DMS53 treated with DMSO at 0.1 percent for 48 hours (cell line): ENCODE results near the gene OR51A4.
A peak's percentile ranks its signal among the peaks of the same experiment; 100 is the strongest.
"Not testable (repeated sequence)": the region's sequence is repeated elsewhere in the genome, so short reads cannot be mapped to it uniquely, and the experiment has no call there.

Source experiments
- DNase-seq: peaks from one replicate; lab custom pipeline; 2025; ENCODE audit not compliant: unreplicated experiment; lab: John Stamatoyannopoulos, UW

OR51A4 gene

GRCh38 chr11:4947505-4947904 is at the start of gene OR51A4:
Gene OR51A4 (minus strand): TSS chr11:4947605. CDS start chr11:4947100, 505 bp downstream.
- DNase-seq = no peak

- no peak for DNase-seq
Observed at GRCh38 chr11:4994551-4994950, 47.1 kb upstream of the OR51A4 start, which contains the start of gene OR51L1. Gene OR51L1 (plus strand): TSS chr11:4994851. CDS start chr11:4998983, 4,132 bp downstream.

GRCh38 chr11:4991060-4991459 is 43.7 kb upstream of the OR51A4 start:
- DNase-seq = no peak

GRCh38 chr11:4983841-4984240 is 36.4 kb upstream of the OR51A4 start:
- peak; percentile 76 for DNase-seq

- no peak for DNase-seq
Observed at GRCh38 chr11:4982678-4983077, 35.3 kb upstream of the OR51A4 start.

GRCh38 chr11:4979036-4979435 is 31.6 kb upstream of the OR51A4 start:
- no peak for DNase-seq

- no peak for DNase-seq
Observed at GRCh38 chr11:4975436-4975835, 28.0 kb upstream of the OR51A4 start.

- DNase-seq = no peak
Observed at GRCh38 chr11:4962816-4963215, 15.4 kb upstream of the OR51A4 start.

GRCh38 chr11:4960877-4961276 is 13.5 kb upstream of the OR51A4 start:
- peak; percentile 35 for DNase-seq

- no peak for DNase-seq
Observed at GRCh38 chr11:4957396-4957795, 10.0 kb upstream of the OR51A4 start.

GRCh38 chr11:4955613-4956012 is 8.2 kb upstream of the OR51A4 start, which contains the start of gene OR51A2:
Gene OR51A2 (minus strand): TSS chr11:4955713. CDS start chr11:4955713, 0 bp downstream.
- not testable (repeated sequence) for DNase-seq

- DNase-seq = no peak
Observed at GRCh38 chr11:4936745-4937144, 10.7 kb downstream of the OR51A4 start.

GRCh38 chr11:4932751-4933150 is 14.7 kb downstream of the OR51A4 start:
- DNase-seq = peak; percentile 96

GRCh38 chr11:4926608-4927007 is 20.8 kb downstream of the OR51A4 start:
- no peak for DNase-seq

- DNase-seq = no peak
Observed at GRCh38 chr11:4924239-4924638, 23.2 kb downstream of the OR51A4 start, which contains the start of gene OR51G1. Gene OR51G1 (minus strand): TSS chr11:4924339. CDS start chr11:4924339, 0 bp downstream.

- no peak for DNase-seq
Observed at GRCh38 chr11:4922304-4922703, 25.1 kb downstream of the OR51A4 start.

GRCh38 chr11:4921796-4922195 is 25.6 kb downstream of the OR51A4 start:
- DNase-seq = peak; percentile 91

- DNase-seq = no peak
Observed at GRCh38 chr11:4919250-4919649, 28.2 kb downstream of the OR51A4 start, which contains the start of gene OR51G2. Gene OR51G2 (minus strand): TSS chr11:4919350. CDS start chr11:4915663, 3,687 bp downstream.

GRCh38 chr11:4916581-4916980 is 30.8 kb downstream of the OR51A4 start:
- peak; percentile 53 for DNase-seq

- peak; percentile 53 for DNase-seq
Observed at GRCh38 chr11:4903484-4903883, 43.9 kb downstream of the OR51A4 start, which contains the start of gene OR51A7. Gene OR51A7 (plus strand): TSS chr11:4903783. CDS start chr11:4907370, 3,587 bp downstream.
